Activated CD4-positive, alpha-beta T cell treated with anti-CD3 and anti-CD28 coated beads, Interleukin-2, amount 50 U/mL, for 24 hours (primary cell): ENCODE results near the gene SETD5.
"Not testable (repeated sequence)": the region's sequence is repeated elsewhere in the genome, so short reads cannot be mapped to it uniquely, and the experiment has no call there.

Experiments
- DNase-seq, 2 donors: peaks; one replicate each; pipeline ENCODE4 v3.0.0-alpha.2; 2020; ENCODE audit warnings: low read depth in 1 of 2, low spot score in 1 of 2

The SETD5 gene

GRCh38 chr3:9455596-9456131 is 58.2 kb downstream of the SETD5 start:
- no peak for DNase-seq

- no peak for DNase-seq
Measured at GRCh38 chr3:9467451-9467850, 70.0 kb downstream of the SETD5 start.

GRCh38 chr3:9468460-9468859 is 71.0 kb downstream of the SETD5 start:
- DNase-seq: no peak

GRCh38 chr3:9469986-9470385 is 72.6 kb downstream of the SETD5 start:
- DNase-seq: no peak

- no peak for DNase-seq
Measured at GRCh38 chr3:9473496-9474065, 76.2 kb downstream of the SETD5 start.

GRCh38 chr3:9474482-9474881 is 77.1 kb downstream of the SETD5 start:
- no peak for DNase-seq

GRCh38 chr3:9476935-9477334 is 79.5 kb downstream of the SETD5 start:
- DNase-seq: no peak

- no peak for DNase-seq
Measured at GRCh38 chr3:9480265-9480664, 82.8 kb downstream of the SETD5 start.

- DNase-seq: no peak
Measured at GRCh38 chr3:9485248-9485647, 87.8 kb downstream of the SETD5 start.

- DNase-seq: no peak
Measured at GRCh38 chr3:9491506-9491905, 94.1 kb downstream of the SETD5 start.

- not testable (repeated sequence) for DNase-seq
Measured at GRCh38 chr3:9494036-9494435, 96.6 kb downstream of the SETD5 start.

GRCh38 chr3:9496893-9497292 is 99.5 kb downstream of the SETD5 start:
- DNase-seq: no peak

GRCh38 chr3:9497821-9498565 is 100.6 kb downstream of the SETD5 start:
- no peak for DNase-seq

- DNase-seq: no peak
Measured at GRCh38 chr3:9498781-9499180, 101.4 kb downstream of the SETD5 start.

- no peak for DNase-seq
Measured at GRCh38 chr3:9499455-9500107, 102.2 kb downstream of the SETD5 start.

GRCh38 chr3:9500108-9501050 is 103.0 kb downstream of the SETD5 start:
- peak; percentile 36 to 39 for DNase-seq

GRCh38 chr3:9501226-9501625 is 103.8 kb downstream of the SETD5 start:
- no peak for DNase-seq

- DNase-seq: peak; percentile 53 to 55
Measured at GRCh38 chr3:9503283-9503682, 105.9 kb downstream of the SETD5 start.

GRCh38 chr3:9507586-9508578 is 110.5 kb downstream of the SETD5 start:
- no peak for DNase-seq

GRCh38 chr3:9508781-9509180 is 111.4 kb downstream of the SETD5 start:
- no peak for DNase-seq
